HG03439 (cell line): ENCODE results near the gene OLFM3.

Experiments
- ATAC-seq: cut with Tn5 transposase; IDR thresholded peaks from one replicate; pipeline ENCODE4 v1.9.1; 2021; ENCODE audit warnings: mild to moderate bottlenecking, moderate library complexity; ENCODE audit not compliant: unreplicated experiment

The OLFM3 gene

DNA sequence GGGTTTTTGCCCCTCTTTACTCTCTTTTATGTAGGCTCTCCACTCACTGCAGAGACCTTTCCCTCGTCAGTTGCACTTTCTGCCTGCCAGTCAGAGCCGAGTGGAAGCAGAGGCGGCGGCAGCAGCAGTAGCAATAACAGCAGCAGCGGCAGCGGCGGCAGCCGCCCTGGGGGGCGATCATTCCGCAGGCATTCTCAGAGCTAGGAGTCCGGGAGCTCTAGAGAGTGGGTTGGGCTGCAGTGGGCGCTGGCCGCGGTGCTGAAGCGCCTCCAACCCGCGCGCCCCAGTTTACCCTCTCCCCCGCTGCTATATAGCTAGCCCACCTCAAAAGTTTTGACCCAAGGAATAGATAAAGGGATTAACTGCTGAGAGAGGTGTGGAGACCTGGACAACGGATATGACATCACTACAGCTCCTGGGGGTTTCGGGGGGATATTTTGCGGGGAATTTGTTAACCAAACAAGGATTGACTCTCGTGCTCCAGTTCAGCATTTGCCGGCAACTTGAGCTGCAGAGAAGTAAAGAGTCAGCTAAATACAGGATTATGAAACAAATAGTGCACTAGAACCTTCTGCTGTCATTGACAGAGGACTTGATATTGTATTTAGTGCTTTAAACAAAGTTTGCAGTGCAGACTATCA is at the start of gene OLFM3:
Gene OLFM3 (minus strand): TSS at position 102 of the 641 bp plus-strand sequence.
- no peak for ATAC-seq

DNA sequence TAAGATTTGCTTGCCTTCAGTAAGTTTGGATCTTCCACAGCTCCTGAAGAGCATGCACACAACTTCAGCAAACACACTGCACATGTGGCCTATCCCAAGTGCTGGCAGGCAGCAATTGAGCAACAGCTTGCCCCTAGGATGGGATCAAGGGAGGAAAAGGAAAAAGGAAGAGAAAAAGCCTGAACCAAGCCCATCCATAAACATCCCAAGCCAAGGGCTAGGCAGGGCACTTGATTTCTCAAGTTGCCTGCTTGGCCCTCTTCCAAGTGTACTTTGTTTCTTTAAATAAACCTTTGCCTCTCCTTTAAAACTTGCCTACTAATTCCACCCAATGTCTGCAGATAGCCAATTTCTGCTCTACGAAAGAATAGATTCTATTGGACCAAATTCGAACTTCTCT is 49.0 kb upstream of the OLFM3 start:
- no peak for ATAC-seq

DNA sequence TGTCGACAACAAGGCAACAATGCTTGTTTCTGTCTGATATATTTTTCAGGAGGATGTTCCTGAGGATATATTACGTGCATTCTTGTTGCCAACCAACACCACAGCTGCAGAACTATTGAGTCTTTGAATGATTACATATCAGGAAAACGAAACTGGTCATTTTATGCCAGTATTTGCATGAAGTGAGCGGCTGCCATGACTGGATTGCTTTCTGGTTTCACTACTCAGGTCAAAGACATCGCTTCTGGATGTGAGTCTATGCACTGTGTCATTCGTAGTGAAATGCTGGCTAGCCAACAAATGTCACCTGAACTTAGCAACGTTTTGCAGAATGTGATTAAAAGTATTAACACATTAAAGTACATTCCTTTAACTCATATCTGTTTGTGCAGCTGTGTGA is 35.8 kb upstream of the OLFM3 start:
- ATAC-seq = peak; percentile 73

DNA sequence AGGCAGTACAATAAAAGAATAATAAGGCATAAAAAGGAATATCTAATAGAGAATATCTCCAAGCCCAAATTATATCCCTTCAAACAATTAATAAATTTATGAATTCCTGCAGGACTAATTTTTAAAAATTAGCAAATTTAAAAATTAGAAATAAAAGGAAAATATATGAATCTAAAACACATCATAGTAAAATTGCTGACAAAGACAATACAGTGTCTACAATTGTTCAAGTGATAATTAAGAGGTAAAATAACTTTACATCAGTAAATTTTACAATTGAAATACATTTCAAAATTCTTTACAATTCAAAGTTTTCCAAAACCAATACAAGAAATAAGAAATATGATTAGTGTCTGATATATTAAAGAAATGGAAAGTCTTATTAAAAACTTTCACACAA is 22.8 kb upstream of the OLFM3 start:
- ATAC-seq = no peak

DNA sequence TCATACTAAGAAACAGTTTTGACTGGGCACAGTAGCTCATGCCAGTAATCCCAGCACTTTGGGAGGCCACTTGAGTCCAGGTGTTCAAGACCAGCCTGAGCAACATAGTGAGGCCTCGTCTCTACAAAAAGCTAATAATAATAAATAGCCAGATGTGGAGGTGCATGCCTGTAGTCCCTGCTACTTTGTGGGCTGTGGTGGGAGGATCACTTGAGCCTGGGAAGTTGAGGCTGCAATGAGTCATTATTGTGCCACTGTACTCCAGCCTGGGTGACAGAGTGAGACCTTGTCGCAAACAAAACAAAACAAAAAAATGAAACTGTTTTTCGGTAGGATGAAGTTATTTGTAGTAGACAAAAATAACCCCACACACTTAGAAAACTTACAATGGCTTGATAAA is 19.0 kb upstream of the OLFM3 start:
- no peak for ATAC-seq

DNA sequence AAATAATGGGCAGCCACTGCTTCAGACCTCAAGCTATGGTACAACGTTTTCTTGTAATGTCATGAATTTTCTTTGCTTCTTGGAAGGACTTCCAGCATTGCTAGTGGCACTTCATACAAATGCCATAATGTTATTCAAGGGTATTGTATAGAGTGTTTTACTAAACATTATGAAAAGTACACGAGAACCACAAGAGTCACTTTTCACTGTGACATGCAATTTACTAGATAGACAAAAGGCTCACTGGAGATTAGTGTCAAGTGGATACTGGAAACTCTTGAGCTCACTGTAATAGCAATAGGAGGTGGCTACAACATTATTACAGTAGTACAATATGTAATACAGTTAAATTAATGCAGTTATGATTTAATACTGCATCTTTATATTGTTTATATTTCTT is 5.3 kb upstream of the OLFM3 start:
- ATAC-seq = no peak

DNA sequence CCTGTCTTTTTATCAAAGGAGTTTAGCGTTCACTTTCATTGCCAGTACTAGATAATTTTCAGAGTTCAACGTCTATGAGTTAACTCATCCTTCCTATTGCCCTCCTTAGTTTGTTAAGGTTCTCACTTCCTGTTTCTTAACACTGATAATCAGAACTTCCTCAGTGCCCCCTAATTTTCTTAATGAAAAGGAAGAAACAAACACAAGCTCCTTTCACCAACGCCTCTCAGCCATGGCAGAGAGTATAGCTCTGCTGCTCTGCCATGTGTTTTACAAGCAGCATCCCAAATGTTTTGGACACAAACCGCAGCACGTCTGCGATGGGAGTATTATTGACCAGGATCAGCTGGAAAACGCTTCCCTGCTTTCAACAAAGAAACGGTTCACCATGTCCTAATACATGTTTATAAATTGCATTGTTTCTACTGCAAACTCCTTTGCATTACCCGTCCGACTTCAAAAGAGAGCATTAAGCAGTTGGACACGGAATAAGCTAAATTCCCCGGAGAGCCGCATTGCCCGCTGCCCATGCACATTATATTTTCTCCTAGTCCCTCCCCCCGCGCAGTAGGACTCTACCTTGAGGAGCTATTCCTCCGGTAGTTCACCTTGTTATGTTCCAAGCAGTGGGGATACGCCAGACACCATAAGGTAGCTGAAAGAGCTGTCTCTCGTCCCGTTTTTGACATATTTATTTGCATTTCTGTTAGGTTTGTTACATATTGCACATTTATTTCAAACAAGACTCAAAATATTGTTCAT is 561 bp downstream of the OLFM3 start:
- ATAC-seq = no peak

DNA sequence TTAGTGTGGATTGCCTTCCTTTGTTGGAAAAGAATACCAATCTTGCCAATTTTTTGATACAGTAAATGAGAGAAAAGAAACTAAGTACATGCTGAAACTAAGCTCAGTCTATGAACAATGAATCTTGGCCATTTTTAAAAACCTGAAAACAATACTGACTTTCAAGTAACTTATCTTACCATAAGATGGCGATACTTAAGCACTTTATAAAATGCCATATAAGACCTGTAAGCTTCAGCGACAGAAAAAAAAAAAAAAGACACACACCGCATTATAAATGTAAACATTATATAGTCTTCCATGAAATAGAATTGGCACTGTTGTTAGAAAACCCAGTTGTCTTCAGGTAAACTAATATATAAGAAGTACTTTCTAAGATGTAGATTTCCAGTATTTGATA is 3.0 kb downstream of the OLFM3 start:
- ATAC-seq = no peak

DNA sequence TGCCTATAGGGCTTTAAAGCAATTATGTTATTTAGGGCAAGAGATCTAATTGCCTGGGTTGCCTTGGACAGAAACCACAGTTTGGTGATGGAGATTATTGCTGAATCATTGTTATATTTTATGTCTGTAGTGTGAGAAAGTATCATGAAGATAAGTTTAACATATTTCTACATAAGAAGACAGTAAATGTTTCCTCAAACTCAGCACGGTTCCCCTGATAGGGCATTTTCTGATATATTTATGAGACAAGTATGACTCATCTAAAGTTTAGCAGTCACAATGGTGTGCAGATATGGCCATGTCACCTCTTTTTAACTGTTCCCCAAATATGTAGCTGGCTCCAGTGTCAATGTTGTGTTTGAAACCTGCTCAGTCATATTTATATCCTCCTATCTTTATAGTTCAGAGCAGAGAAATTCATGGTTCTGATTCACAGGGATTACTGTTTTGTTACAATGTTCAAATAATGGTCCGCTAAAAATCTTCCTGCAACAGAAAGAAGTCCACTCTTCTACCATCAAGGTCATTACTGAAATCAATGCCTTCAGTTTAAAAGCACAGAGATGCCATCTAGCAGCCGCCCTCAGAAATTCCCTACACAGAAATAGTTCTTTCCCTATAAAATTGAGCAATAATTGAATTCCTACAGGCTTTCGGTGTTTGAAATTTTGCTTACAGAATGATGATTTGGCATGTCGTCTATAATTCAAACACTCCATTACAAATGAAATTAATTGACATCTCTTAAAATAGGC is 3.7 kb downstream of the OLFM3 start:
- ATAC-seq = no peak

DNA sequence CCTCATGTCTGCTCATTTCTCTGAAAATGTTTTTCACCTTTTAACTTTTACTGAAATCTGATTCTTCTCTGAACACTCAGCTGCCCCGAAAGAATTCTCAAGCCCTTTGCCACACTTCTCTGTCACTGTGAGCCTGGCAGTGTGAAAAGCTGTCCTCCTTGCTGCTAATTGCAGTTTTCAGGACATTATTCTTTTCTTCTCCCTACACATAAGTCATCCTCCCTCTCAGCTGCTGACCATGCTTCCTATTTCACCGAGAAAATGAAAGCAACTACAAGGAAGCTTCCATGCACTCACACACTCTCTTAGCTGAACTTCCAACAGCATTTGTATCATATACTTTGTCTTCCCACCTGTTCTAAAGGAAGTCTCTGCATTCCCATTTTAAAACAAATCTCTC is 15.8 kb downstream of the OLFM3 start:
- ATAC-seq = no peak

DNA sequence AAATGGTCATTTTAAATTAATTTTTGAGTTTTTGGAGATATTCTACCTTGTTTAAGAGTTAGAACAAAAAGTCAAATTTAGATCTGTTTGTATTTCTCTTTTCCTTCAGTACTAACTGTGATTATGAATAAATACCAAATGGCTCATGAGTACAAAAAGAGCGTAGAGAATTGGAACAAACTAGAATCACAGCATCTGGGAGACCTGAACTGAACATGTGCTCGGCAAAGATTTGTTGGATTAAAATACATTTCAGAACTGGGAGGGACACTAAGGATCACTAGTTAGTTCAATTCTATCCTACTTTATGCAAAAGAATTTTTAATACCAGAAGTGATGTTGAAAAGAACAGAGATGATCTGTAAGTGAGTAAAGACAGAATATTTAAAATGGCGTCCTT is 19.5 kb downstream of the OLFM3 start:
- no peak for ATAC-seq

DNA sequence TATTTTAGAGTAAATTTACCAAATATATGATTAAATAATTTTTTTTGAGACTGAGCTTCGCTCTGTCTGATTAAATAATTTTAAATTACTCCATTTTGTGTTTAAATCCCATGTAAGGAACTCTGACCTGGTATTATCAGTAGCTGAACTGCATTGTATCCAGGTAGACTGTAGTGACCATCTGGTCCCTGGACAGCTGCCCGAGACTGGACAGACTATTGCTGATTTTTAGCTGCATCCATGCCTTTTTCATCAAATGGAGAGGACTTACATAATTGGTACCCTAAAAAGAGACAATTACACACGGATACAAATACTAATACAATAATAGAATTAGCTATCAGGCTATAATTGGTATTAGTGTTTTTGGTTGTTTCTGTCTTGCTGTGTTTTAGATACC is 20.6 kb downstream of the OLFM3 start:
- no peak for ATAC-seq

DNA sequence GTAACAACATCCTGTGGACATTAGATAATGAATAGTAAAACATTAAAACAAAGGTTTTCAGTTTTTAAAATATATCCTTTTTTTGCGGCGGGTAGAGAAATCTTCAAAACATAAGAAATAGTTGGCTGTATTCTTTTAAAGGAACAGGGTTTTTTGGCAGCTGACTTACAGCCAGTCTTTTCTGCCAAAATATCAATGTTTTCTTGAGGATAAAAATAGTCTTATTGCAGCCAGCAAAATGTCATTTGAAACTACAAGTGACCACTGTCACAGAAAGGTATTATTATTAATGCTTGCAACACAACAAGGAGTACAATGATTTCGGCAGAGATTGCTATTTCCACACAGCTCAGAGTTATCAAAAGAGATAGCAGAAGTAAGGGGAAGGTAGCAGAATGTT is 21.4 kb downstream of the OLFM3 start:
- ATAC-seq = no peak

DNA sequence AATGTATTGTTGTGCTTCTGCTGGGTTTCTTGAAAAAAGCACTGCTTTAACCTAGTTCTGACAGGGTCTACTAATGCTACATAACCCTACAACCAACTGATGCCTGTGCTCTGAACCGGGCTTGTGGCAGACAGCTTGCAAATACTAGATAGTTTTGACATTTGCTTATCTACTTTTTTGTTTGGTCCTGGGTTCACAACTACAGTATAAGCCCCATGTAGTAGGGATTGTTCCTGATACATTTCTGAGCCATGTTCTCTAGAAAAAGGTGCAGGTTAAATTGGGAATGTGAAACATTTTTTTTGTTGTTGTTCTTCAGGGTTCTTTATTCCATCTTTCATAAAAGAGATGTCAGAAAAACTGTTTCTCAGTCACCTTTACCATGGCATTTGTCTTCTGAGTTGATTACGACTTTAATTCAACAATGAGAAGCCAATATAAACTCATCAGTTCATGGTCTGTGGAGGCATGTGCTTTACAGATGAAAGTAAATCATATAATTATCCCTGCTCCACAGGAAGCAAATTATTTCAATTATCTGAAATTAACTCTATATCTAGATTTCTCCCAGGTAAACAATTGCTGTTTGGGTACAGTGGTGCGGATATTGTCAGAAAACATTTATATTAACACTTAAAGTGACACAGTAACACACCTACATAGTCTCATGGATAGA is 22.0 kb downstream of the OLFM3 start:
- no peak for ATAC-seq

DNA sequence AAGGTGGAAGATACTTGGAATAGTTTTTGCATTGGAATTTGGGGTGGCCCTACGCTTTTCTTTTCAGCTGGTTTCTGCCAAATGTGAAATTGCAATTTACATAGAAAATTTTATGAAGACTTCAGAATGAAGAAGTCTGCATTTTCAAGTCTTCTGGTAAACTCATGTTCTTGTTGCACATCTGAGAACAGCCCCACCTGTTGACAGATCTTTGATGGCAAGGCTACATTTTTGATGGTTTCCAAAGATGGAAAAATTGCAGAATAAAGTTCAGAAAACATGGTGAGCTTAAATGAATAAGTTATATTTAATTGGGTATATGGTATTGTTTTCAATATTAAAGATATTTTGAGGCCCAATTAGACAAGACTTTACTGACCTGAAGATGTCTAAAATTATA is 25.4 kb downstream of the OLFM3 start:
- no peak for ATAC-seq

DNA sequence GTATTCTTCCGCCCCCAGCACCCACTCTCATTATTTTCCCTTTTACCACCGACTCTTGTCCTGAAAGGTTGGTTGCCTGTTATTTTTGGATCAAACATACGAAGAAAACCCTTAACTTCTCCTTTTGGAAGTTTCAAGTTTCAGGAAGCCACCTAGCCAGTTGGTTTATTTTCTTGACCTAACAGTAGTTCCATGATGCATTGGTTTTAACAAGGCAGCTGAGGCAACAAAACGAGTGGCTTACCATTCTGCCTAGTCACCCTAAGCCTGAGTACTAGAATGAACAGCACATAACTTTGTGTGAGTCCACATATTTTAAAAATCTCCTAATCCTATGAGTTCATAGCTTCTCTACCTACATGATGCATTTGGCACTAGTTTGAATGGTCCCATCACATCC is 28.9 kb downstream of the OLFM3 start:
- ATAC-seq = no peak

DNA sequence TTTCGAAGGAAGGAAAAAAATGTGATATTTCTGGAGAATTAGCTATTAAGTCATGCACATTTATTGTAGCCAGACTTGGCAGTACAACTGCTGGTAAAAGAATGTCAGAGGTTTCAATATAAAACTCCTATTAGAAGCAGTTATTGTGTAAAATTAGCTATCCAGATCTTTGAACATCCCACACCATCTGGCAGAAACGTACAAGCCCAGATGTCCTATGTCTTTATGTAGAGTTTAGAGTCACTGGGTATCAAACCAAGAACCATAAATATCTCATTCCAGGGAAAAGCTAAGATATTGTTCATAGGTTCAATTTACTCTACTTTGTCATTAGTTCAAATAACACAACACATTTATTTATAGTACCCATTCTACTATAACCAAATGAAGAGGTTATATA is 31.4 kb downstream of the OLFM3 start:
- no peak for ATAC-seq

DNA sequence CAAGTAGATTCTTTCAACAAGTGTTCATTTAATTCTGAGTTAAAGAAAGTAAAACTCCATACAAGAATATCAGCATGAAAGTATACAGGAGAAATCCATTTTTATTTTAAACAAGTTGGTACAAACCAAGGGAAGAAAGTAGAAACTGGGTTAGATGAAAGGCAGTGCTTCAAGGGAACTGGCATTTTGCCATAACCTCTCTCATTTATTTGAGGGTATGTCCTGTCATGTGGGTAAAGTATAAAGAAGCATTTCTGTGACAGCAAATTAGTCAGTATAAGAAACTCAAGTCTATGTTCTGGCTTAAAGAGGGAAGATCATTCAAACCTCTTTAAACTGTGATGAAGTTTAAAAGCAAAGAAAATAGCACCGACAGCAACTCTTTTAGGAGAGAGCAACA is 32.0 kb downstream of the OLFM3 start:
- no peak for ATAC-seq

DNA sequence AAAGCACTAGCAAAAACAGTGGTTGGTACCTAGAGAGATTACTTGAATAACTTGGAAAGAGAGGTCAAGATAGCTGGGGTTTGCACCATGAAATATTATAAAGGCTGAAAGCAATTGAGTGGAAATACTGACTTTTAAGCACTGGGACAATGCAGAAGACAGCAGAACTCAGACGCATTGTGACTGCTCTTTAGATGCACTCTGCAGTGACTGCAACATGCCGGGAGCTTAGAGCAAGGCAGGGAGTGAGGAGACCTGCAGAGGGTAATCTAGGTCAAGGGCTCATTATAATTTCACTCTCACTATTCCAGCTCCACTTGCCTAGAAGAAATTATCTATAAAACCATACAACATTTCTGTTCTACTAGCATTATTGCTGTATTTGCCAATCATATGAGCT is 36.6 kb downstream of the OLFM3 start:
- ATAC-seq = no peak

DNA sequence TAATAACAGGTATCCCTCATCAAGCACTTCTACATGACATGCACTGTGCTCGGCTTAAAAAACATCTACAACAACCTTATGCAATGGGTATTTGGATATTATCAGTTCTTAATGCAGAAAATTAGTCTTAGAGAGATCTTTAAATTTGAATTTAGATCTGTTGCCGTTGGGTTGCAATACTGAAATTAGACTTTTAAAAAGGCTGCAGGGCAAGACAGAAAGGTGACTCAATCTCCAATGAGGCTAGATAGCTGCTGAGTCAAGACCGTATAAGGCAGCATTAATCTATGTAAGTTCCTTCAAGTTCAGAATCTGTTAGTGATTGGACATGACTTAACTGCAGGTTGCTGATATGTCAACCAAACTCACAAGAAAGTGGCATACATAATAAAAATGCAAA is 37.3 kb downstream of the OLFM3 start:
- no peak for ATAC-seq

DNA sequence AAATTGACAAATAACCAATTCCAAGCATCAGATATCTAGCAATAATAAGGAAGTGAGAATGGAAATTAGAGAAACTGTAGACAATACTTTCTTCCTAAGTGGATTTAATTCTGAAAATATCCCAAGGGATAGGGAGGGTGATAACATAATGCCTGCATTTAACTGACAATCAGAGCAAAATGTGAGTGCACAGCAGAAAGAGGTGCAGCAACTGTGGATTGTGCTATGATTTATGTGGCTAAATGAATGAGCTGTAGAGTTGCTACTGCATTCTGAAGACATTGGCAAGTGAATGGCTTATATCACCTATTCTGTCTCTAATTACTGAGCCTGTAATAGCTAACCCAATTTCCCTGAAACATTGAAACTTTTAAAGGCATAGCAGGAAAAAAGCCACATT is 39.0 kb downstream of the OLFM3 start:
- ATAC-seq = no peak

DNA sequence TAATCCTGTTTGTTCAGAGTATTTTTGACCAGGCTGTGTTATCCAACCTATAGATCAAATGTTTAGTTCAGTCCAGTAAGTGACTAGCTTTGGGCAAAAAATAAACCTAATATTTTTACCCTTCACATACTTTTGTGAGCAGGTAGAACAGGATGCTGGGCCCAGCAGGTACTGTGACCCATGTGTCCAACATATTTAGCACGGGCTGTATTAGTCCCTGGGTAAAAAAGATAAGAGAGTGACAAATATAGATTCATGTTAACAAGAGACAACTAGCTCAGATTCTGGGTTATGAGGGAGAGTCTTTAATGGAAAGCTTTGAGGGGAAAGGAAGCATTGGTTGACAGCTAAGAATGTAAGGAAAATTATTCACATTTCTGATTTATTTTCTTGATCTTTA is 43.1 kb downstream of the OLFM3 start:
- ATAC-seq = no peak
